ENCODE results near the gene PTTG1.
"Not testable (repeated sequence)": the region's sequence is repeated elsewhere in the genome, so short reads cannot be mapped to it uniquely, and the experiment has no call there.

The PTTG1 gene

GRCh38 chr5:160423099-160423498 lies 1.4 kb downstream of the PTTG1 start:
- peak; percentile 51 for DNase-seq (ENCODE audit: low spot score)

- no peak for DNase-seq (ENCODE audit: low spot score)
Measured at GRCh38 chr5:160427607-160428006, 6.0 kb downstream of the PTTG1 start.

DNA sequence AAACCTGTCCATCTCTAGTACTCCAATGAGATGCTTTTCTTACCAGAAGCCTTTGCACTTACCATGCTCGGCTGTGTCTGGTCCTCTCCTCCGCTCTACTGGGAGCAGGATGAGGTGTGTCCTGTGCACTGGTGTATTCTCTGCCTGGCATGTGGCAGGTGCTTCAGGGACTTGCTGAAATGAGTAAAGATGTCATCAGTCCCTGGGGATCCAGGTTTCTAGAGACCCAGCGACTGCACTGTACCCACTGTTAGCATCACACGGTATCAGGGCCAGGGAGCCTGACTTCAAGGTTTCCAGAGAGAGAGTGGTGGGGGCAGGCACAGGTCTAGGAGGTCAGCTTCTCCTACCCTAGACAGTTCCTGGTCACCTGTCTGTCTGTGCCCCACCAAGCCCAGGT lies 10.5 kb downstream of the PTTG1 start:
- no peak for DNase-seq (ENCODE audit: low spot score)

GRCh38 chr5:160432787-160433186 lies 11.1 kb downstream of the PTTG1 start:
- DNase-seq (ENCODE audit: low spot score), result no peak

- no peak for DNase-seq (ENCODE audit: low spot score)
Measured at GRCh38 chr5:160434022-160434531, 12.4 kb downstream of the PTTG1 start.

DNA sequence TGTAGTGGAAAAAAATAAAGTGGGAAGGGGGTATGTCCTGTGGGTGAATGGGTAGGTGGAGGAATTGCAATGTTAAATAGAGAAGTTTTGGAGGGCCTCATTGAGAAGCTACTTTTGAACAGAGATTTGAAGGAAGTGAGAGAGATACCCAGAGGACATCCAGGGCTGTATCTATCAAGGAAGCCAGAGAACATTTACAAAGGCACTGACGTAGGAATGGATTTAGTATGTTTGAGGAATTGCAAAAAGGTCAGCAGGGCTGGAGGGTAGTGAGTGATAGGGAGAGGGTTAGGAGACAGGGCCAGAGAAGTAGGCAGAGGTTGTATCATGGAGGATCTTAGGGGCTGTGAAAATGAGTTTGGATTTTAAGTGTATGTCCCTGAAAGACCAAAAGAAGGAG lies 13.9 kb downstream of the PTTG1 start:
- no peak for DNase-seq (ENCODE audit: low spot score)

DNA sequence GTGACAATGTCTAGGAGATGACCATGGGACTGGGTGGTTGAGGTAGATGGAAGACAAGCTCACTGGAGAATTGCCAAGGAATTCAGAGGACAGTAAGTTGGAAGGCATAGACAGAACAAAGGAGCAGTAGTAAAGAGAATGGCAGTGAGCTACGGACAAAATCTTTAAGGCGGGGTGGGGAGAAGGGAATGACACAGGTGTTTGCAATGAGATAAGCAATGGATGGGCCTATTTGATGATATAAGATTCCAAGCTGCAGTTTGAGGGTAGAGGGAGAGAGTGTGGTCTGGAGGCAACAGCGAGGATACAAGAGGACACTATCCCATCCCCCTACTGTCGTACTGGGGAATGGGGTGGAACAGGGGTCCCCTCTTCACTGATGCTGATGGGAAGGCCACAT lies 14.4 kb downstream of the PTTG1 start:
- no peak for DNase-seq (ENCODE audit: low spot score)

- not testable (repeated sequence) for DNase-seq (ENCODE audit: low spot score)
Measured at GRCh38 chr5:160436661-160437060, 15.0 kb downstream of the PTTG1 start.

DNA sequence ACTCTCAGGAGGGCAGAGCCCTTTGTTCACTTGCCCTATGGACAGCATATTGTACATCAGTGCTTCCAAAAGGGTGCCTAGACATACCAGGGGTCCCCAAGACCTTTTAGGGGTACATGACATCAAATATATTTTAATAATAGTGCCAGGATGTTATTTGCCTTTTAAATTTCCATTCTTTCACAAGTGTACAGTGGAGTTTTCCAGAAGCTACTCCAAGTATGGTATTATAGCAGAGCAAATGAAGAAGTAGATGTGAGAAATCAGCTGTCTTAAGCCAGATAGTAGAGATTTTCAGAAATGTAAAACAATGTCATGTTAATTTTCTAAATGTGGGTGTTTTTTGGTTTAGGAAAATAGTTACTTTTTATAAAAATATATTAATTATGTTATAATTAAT lies 15.6 kb downstream of the PTTG1 start:
- DNase-seq (ENCODE audit: low spot score), result no peak

DNA sequence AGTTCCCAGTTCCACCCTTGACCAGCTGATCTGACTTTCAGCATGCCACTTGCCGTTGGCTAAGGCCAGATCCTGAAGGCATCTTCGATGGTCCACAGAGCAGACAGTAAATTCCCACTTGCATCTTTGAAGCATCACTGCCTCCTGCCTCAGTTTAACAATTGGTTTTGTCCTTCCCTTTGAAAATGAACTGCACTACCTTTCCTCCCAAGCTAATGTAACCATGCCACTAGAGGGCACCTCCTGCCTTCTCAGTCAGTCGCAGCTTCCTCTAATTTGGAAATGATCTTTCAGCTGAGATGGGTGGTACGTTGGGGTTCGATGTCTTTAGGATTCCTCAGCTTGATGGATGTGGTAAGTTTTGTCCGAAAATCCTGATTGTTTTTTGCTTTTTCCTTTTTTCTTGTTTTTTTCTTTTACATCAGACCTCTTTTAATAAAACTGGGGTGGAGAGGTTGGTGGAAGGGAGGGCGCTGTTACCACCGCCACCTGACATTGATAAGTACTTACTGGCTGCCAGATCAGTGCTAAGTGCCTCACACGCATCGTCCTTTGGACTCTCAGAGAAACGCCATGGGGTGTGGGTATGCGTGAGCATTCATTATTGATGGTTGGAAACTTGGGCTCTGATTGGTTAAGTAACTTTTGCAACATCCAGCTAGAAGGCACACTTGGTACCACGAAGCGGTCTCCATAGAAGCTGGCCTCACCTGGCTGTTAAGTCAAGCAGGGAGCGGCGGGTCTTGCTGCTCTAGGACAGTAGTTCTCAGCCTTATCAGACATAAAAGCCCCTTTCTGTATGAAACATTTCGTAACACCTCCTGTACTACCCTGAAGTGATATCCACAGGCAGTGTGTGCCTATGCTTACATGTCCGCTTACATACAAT lies 16.9 kb downstream of the PTTG1 start:
- DNase-seq (ENCODE audit: low spot score), result peak; percentile 79

DNA sequence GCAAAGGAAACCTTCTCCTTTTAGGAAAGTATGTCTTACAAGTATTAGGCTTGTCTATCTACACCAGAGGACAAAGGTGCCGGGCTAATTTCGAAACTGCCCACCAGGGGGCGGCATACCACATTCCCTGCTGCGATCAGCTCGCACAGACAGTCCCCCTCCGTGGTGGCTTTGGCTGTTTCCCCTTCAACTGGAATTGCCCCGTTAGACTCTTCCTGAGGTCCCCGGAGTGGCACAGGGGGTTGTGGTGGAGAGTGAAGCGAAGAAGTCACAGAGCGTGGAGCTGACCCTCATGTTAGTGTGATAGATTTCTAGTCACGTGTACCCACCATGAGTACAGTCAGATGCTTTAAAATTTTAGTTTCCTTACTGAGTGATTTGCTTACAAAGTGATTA lies 17.5 kb downstream of the PTTG1 start:
- peak; percentile 81 for DNase-seq (ENCODE audit: low spot score)

DNA sequence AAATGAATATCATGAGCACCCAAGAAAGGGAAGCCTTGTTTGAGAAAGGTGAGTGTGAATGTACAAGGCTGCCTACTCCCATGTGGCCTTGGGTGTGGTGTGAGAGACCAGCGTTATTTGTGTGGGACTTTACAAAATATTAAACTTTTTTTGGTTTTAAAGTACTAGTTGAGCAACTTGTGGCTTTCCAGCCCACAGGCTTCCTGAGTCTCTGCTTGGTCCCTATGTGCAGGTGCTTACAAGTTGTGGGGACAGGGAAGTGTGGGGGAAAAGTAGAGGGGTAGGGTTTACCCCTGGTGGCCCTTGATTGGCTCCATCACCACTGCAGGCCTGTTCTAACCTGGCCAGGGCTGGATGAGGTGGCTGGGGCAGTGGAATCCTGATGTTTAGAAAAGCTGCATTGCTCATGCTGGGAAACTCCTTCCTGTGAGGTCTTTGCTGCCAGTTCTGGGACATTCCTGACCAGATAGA lies 19.7 kb downstream of the PTTG1 start:
- DNase-seq (ENCODE audit: low spot score), result no peak

GRCh38 chr5:160442824-160443431 lies 21.3 kb downstream of the PTTG1 start:
- no peak for DNase-seq (ENCODE audit: low spot score)

GRCh38 chr5:160444407-160444806 lies 22.8 kb downstream of the PTTG1 start:
- DNase-seq (ENCODE audit: low spot score), result no peak

DNA sequence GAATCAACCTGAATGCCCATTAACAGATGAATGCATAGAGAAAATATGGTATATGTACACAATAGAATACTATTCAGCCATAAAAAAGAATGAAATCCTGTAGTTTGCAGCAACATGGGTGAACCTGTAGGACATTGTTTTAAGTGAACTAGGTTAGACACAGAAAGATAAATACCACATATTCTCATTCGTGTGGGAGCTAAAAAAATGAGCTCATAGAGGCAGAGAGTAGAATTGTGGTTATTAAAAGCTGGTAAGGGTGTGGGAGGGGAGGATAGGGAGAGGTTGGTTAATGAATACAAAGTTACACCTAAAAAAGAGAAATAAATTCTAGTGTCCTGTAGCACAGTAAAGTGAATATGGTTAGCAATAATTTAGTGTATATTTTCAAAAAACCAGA lies 23.5 kb downstream of the PTTG1 start:
- no peak for DNase-seq (ENCODE audit: low spot score)

- no peak for DNase-seq (ENCODE audit: low spot score)
Measured at GRCh38 chr5:160445751-160446150, 24.1 kb downstream of the PTTG1 start.

- no peak for DNase-seq (ENCODE audit: low spot score)
Measured at GRCh38 chr5:160448886-160449285, 27.2 kb downstream of the PTTG1 start.

DNA sequence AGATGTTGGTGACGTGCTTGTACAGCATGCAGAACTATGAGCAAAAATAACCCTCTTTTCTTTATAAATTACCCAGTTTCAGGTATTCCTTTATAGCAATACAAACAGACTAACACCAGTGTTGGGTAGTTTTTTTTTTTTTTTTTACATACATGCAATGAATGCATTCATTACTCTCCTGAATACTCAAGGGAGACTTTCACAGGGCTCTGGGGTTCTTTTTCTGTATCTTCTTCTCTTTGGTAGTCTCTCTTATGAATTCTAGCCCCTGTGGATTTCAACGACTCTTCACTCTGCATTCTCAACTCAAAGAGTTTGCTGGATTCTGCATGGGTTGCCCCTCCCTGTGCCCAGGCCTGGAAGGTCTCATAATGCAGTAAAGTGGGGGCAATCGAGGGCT lies 27.8 kb downstream of the PTTG1 start:
- DNase-seq (ENCODE audit: low spot score), result no peak

- DNase-seq (ENCODE audit: low spot score), result no peak
Measured at GRCh38 chr5:160450164-160450932, 28.7 kb downstream of the PTTG1 start.

DNA sequence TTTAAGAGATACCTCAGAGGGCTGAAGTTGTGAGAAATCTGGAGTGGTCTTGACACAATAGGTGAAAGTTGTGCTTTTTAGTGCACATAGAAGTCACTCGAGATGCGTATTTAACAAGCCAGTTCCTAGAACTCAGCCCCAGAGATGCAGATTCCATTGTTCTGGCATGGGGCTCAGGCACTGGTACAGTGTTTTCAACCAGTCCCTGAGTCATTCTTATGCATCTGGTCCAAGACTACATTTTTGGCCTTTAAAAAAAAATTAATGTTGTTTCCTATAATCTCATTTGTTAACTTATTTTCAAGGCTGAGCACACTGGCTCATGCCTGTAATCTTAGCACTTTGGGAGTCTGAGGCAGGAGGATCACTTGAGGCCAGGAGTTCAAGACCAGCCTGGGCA lies 29.6 kb downstream of the PTTG1 start:
- DNase-seq (ENCODE audit: low spot score), result no peak

- no peak for DNase-seq (ENCODE audit: low spot score)
Measured at GRCh38 chr5:160452036-160452435, 30.4 kb downstream of the PTTG1 start.

- DNase-seq (ENCODE audit: low spot score), result no peak
Measured at GRCh38 chr5:160452795-160453194, 31.1 kb downstream of the PTTG1 start.

GRCh38 chr5:160453751-160454150 lies 32.1 kb downstream of the PTTG1 start:
- DNase-seq (ENCODE audit: low spot score), result no peak
